SHP77 (cell line): ENCODE measurements around the gene PRLH.

Experiments used
- DNase-seq, 2 experiments: peaks; one replicate each; lab custom pipeline; 2025; lab: John Stamatoyannopoulos, UW

Gene PRLH

GRCh38 chr2:237564526-237565131 is 1.7 kb upstream of the PRLH start:
- no peak for DNase-seq

GRCh38 chr2:237565974-237566373 is 400 bp upstream of the PRLH start:
- no peak for DNase-seq

GRCh38 chr2:237567276-237568029 is 1.1 kb downstream of the PRLH start:
- DNase-seq, result no peak

GRCh38 chr2:237568121-237568660 is 1.8 kb downstream of the PRLH start:
- no peak for DNase-seq

- no peak for DNase-seq
Measured at GRCh38 chr2:237569041-237569440, 2.7 kb downstream of the PRLH start.

GRCh38 chr2:237569896-237570295 is 3.5 kb downstream of the PRLH start:
- DNase-seq, result no peak

- DNase-seq, result no peak
Measured at GRCh38 chr2:237570776-237571335, 4.5 kb downstream of the PRLH start.

GRCh38 chr2:237571551-237571950 is 5.2 kb downstream of the PRLH start:
- DNase-seq, result no peak

GRCh38 chr2:237572021-237572741 is 5.8 kb downstream of the PRLH start:
- peak; percentile 70 to 86 for DNase-seq

GRCh38 chr2:237572742-237573101 is 6.3 kb downstream of the PRLH start:
- no peak for DNase-seq

- no peak for DNase-seq
Measured at GRCh38 chr2:237573721-237574415, 7.5 kb downstream of the PRLH start.

GRCh38 chr2:237574467-237574866 is 8.1 kb downstream of the PRLH start:
- no peak for DNase-seq

GRCh38 chr2:237574894-237575868 is 8.8 kb downstream of the PRLH start:
- DNase-seq, result no peak

- DNase-seq, result no peak
Measured at GRCh38 chr2:237575869-237576862, 9.8 kb downstream of the PRLH start.

- no peak for DNase-seq
Measured at GRCh38 chr2:237576974-237577373, 10.6 kb downstream of the PRLH start.

GRCh38 chr2:237577458-237577857 is 11.1 kb downstream of the PRLH start:
- DNase-seq, result no peak

GRCh38 chr2:237577956-237578870 is 11.8 kb downstream of the PRLH start:
- DNase-seq, result no peak

GRCh38 chr2:237581326-237581725 is 15.0 kb downstream of the PRLH start:
- no peak for DNase-seq
